ENCODE measurements around the gene CDH23.

GRCh38 chr10:71551970-71552369 lies 155.2 kb downstream of the CDH23 start:
- TF ChIP-seq CTCF (IDR thresholded peaks at IDR 0.05) (no peak), POLR2AphosphoS5 (IDR thresholded peaks at IDR 0.05) (no peak), POLR2A (IDR thresholded peaks at IDR 0.05) (no peak)
